Measurements from ENCODE around the gene NME3. TPM values are rescaled to one million over a fixed set of nuclear protein-coding genes. Genes with fewer than 3 reads are reported as not detected.

NME3 gene
- total RNA-seq, 1 experiment from 2014 or later: 76.9 TPM

DNA sequence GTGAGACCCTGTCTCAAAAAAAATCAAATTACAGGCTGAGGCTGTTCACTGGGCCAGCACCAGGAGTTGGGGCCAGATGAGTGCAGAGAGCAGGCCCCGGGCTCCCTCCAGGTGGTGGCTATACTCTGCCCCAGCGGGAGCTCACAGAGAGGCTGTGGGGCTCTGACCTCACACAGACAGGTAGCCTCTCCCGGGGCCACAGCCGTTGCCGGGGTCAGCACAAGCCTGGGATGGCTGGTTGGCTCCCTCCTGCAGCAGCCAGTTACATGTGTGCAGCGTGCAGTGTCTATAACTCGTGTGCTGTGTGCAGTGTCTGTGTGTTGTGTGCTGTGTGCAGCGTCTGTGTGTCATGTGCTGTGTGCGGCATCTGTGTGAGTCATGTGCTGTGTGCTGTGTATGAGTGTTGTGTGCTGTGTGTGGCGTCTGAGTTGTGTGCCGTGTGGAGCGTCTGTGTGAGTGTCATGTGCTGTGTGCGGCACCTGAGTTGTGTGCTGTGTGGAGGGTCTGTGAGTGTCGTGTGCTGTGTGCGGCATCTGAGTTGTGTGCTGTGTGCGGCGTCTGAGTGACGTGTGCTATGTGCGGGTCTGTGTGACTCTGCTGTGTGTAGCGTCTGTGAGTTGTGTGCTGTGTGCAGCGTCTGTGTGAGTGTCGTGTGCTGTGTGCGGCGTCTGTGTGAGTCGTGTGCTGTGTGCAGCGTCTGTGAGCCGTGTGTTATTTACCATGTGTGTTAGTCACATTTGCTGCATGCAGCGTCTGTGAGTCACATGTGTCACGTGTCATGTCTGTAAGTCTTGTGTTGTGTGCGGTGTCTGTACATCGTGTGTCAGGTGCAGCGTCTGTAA lies 44.5 kb downstream of the NME3 start:
- WGBS (ENCODE audit: extremely low coverage, insufficient read length, low lambda C conversion rate): no CpG with 5 or more reads among the region's 32 CpGs
- no peaks in the 10 kb centered on the region for H4K20me1 ChIP-seq (ENCODE audit: control insufficient read depth, insufficient read depth, insufficient read length)
- H3K27ac ChIP-seq (ENCODE audit: insufficient read length, low read depth, low read length): no peak overlapping the region
- no peak overlapping the region for H3K56ac ChIP-seq (ENCODE audit: insufficient read length, low read depth, low read length)
- no peaks in the 10 kb centered on the region for H3K4me1 ChIP-seq (ENCODE audit: insufficient read depth, low read length)
- H2BK120ac ChIP-seq (ENCODE audit: low read depth, low read length, poor library complexity, severe bottlenecking): no peak overlapping the region
- no peaks in the 10 kb centered on the region for H3K27me3 Mint-ChIP-seq (ENCODE audit: low read depth)
- no peak overlapping the region for H3K4ac ChIP-seq (ENCODE audit: low read depth, low read length)
- H3K79me1 ChIP-seq (ENCODE audit: insufficient read depth, low read depth, low read length, poor library complexity, severe bottlenecking): no peaks in the 10 kb centered on the region
- no peak overlapping the region for H2BK5ac ChIP-seq (ENCODE audit: insufficient read length, low read length)
- H3K14ac ChIP-seq (ENCODE audit: insufficient read depth, low read length): no peak overlapping the region
- H3K4me2 ChIP-seq (ENCODE audit: insufficient read depth, insufficient read length, low read length): no peak overlapping the region
- H3K27ac Mint-ChIP-seq: peak overlapping the region in 1 of 3 experiments; percentile 24; a peak in 3 of 7 replicates
- H3K23me2 ChIP-seq (ENCODE audit: insufficient read length, low read depth, low read length, poor library complexity, severe bottlenecking): no peaks in the 10 kb centered on the region
- H2AFZ ChIP-seq (ENCODE audit: low read length): no peak overlapping the region
- no peak overlapping the region for H2AK5ac ChIP-seq (ENCODE audit: insufficient read length, low read length)
- H3K18ac ChIP-seq (ENCODE audit: insufficient read length, low read depth, low read length): no peak overlapping the region
- no peak overlapping the region for H3K23ac ChIP-seq (ENCODE audit: insufficient read length, low read depth, low read length)
- H3K9me3 Mint-ChIP-seq: no peaks in the 10 kb centered on the region
- H3K36me3 Mint-ChIP-seq (ENCODE audit: insufficient read depth in 1 of 3, low read depth in 3 of 3): peaks cover 2 to 19% (median 16%) of the 10 kb centered on the region in 3 experiments; a peak in 6 of 7 replicates
- no peaks in the 10 kb centered on the region for H3K27me3 ChIP-seq (ENCODE audit: insufficient read depth, low read length)
- H4K91ac ChIP-seq (ENCODE audit: insufficient read length, low read depth, low read length): no peak overlapping the region
- DNase-seq: no peak
- no peaks in the 10 kb centered on the region for H3K79me2 ChIP-seq (ENCODE audit: insufficient read depth, low read length)
- H4K5ac ChIP-seq (ENCODE audit: insufficient read length, low read depth, low read length): no peak overlapping the region
- no peak overlapping the region for H3T11ph ChIP-seq (ENCODE audit: low read length)
- peaks cover 0 to 4% of the 10 kb centered on the region in 2 experiments; a peak in 3 of 4 replicates for H3K4me1 Mint-ChIP-seq
- no peak overlapping the region for H2BK12ac ChIP-seq (ENCODE audit: insufficient read length, low read depth, low read length)
- TF ChIP-seq, protein P1, sequence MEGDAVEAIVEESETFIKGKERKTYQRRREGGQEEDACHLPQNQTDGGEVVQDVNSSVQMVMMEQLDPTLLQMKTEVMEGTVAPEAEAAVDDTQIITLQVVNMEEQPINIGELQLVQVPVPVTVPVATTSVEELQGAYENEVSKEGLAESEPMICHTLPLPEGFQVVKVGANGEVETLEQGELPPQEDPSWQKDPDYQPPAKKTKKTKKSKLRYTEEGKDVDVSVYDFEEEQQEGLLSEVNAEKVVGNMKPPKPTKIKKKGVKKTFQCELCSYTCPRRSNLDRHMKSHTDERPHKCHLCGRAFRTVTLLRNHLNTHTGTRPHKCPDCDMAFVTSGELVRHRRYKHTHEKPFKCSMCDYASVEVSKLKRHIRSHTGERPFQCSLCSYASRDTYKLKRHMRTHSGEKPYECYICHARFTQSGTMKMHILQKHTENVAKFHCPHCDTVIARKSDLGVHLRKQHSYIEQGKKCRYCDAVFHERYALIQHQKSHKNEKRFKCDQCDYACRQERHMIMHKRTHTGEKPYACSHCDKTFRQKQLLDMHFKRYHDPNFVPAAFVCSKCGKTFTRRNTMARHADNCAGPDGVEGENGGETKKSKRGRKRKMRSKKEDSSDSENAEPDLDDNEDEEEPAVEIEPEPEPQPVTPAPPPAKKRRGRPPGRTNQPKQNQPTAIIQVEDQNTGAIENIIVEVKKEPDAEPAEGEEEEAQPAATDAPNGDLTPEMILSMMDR (conservative IDR thresholded peaks at IDR 0.05): no peak
- peak overlapping the region; percentile 2 for H4K8ac ChIP-seq (replicated peaks; ENCODE audit: insufficient read length, low read depth, low read length)
- no peak overlapping the region for H3K4me3 Mint-ChIP-seq
- no peak overlapping the region for H3K9ac ChIP-seq (ENCODE audit: extremely low read depth, insufficient read length, low read length)
- no peak overlapping the region for H2BK20ac ChIP-seq (ENCODE audit: low read depth, low read length, poor library complexity, severe bottlenecking)
- H3K9me3 ChIP-seq (ENCODE audit: control insufficient read depth, low read depth, low read length): no peaks in the 10 kb centered on the region
- no peak overlapping the region for H2BK15ac ChIP-seq (ENCODE audit: low read depth, low read length)

Measured in H9 (cell line).